GM12878 (cell line): Measurements from ENCODE around the gene GLS. TPM values are rescaled to one million over a fixed set of nuclear protein-coding genes. Genes with fewer than 3 reads are reported as not detected.

ENCODE experiments used
- ATAC-seq: fragments of 200-7000 bp; cut with Tn5 transposase; 3 replicates; pipeline ENCODE4 v1.9.1; 2020; ENCODE audit warnings: mild to moderate bottlenecking, moderate library complexity
- BruUV-seq: library from RNA; stranded (reverse); fragments of 400-500 nt; replicated peaks from 2 replicates; lab custom pipeline; 2021; lab: Mats Ljungman, UMichigan
- CTCF ChIA-PET: fragments of 300-600 bp; sonication (Branson Sonifier 250); formaldehyde crosslinking; extraction: SDS; loops from one replicate; lab custom pipeline; 2021; ENCODE audit warnings: inconsistent platforms; lab: Yijun Ruan, JAX
- POLR2A ChIA-PET: fragments of 350-600 bp; formaldehyde crosslinking; extraction: SDS; loops from one replicate; lab custom pipeline; 2021; ENCODE audit warnings: inconsistent platforms; lab: Charles Lee
- RAD21 ChIA-PET: fragments of 300-600 bp; sonication (Branson Sonifier 250); formaldehyde crosslinking; loops from one replicate; lab custom pipeline; 2023; ENCODE audit warnings: antibody characterized with exemption; ENCODE audit not compliant: unreplicated experiment; lab: Charles Lee
- SMC1A ChIA-PET: fragments of 300-600 bp; sonication (Branson Sonifier 250); formaldehyde crosslinking; loops from one replicate; lab custom pipeline; 2023; ENCODE audit not compliant: unreplicated experiment, uncharacterized antibody; lab: Charles Lee
- DNase-seq: peaks from one replicate; pipeline ENCODE4 v3.0.0-alpha.2; 2011; ENCODE audit warnings: low read depth, low spot score
- FAIRE-seq: peaks from 3 replicates; lab custom pipeline; 2011; peaks lifted over from hg19 to GRCh38; lab: Jason Lieb, UNC
- H2AFZ ChIP-seq: 2 replicates; pipeline ENCODE4 v1.6.0; 2011; ENCODE audit warnings: low read depth, low read length, control low read depth; ENCODE audit not compliant: control insufficient read depth
- H3K27ac ChIP-seq: 2 replicates; pipeline ENCODE4 v1.5.1; 2011; ENCODE audit warnings: control low read depth; ENCODE audit not compliant: control insufficient read depth, insufficient read depth
- H3K27me3 ChIP-seq, 2 experiments: replicated peaks in 1 of 2; 2 replicates each; pipeline versions ENCODE4 v1.6.0 to v1.6.1; 2011; ENCODE audit warnings: low read length in 1 of 2; ENCODE audit not compliant: control insufficient read depth in 2 of 2, insufficient read depth in 2 of 2
- H3K36me3 ChIP-seq, 2 experiments: 2 replicates each; pipeline ENCODE4 v1.5.1; 2011; ENCODE audit warnings: low read length in 1 of 2; ENCODE audit not compliant: control insufficient read depth in 2 of 2, insufficient read depth in 2 of 2
- H3K4me1 ChIP-seq: 2 replicates; pipeline ENCODE4 v1.6.1; 2011; ENCODE audit warnings: mild to moderate bottlenecking, low read length, moderate library complexity, mixed read lengths; ENCODE audit not compliant: control insufficient read depth, insufficient read depth
- H3K4me2 ChIP-seq: 2 replicates; pipeline ENCODE4 v1.6.0; 2011; ENCODE audit warnings: control low read depth; ENCODE audit not compliant: control insufficient read depth, insufficient read depth
- H3K4me3 ChIP-seq: fragments of 200-600 bp; sonication (generic); 2 replicates; pipeline ENCODE4 v1.5.1; 2016
- H3K79me2 ChIP-seq: 2 replicates; pipeline ENCODE4 v1.6.0; 2011; ENCODE audit warnings: low read length; ENCODE audit not compliant: control insufficient read depth, insufficient read depth
- H3K9ac ChIP-seq: 2 replicates; pipeline ENCODE4 v1.8.0; 2011; ENCODE audit warnings: low read length, control low read depth, mixed read lengths; ENCODE audit not compliant: control insufficient read depth, insufficient read depth
- H3K9me3 ChIP-seq: replicated peaks from 3 replicates; pipeline ENCODE4 v1.5.1; 2011; ENCODE audit warnings: mild to moderate bottlenecking, low read length; ENCODE audit not compliant: control insufficient read depth, insufficient read depth
- H4K20me1 ChIP-seq: 2 replicates; pipeline ENCODE4 v1.6.0; 2011; ENCODE audit not compliant: control insufficient read depth, insufficient read depth
- ASH2L ChIP-seq: fragments of 300-600, 200-600 bp; sonication (generic); IDR thresholded peaks from 2 replicates; pipeline ENCODE4 v1.6.1; 2017; ENCODE audit warnings: low read depth, mild to moderate bottlenecking, borderline replicate concordance
- BACH1 ChIP-seq: fragments of 450-650 bp; IDR thresholded peaks from 2 replicates; pipeline ENCODE4 v1.6.1; 2017; ENCODE audit warnings: mild to moderate bottlenecking, borderline replicate concordance
- DPF2 ChIP-seq: fragments of 450-650 bp; IDR thresholded peaks from 2 replicates; pipeline ENCODE4 v1.6.1; 2017; ENCODE audit warnings: mild to moderate bottlenecking
- EP300 ChIP-seq, 2 experiments: fragments of 150-350 bp in 1 of 2; IDR thresholded peaks; 2 replicates each; pipeline ENCODE4 v1.6.1; 2011 to 2012; ENCODE audit warnings: low read depth in 2 of 2, low read length in 2 of 2, borderline replicate concordance in 1 of 2, improper control_type of control experiment in 1 of 2, inconsistent platforms in 1 of 2; ENCODE audit not compliant: control insufficient read depth in 1 of 2
- ESRRA ChIP-seq: IDR thresholded peaks from 2 replicates; pipeline ENCODE4 v1.6.1; 2012; ENCODE audit warnings: mild to moderate bottlenecking, low read length, improper control_type of control experiment
- FOXM1 ChIP-seq: IDR thresholded peaks from 2 replicates; pipeline ENCODE4 v1.6.1; 2012; ENCODE audit warnings: low read depth, mild to moderate bottlenecking, inconsistent platforms, low read length, moderate library complexity
- IKZF2 ChIP-seq, 2 experiments: fragments of 450-650 bp; IDR thresholded peaks; 2 replicates each; pipeline ENCODE4 v1.6.1; 2017; ENCODE audit warnings: mild to moderate bottlenecking in 2 of 2, moderate library complexity in 2 of 2
- IRF4 ChIP-seq: IDR thresholded peaks from 2 replicates; pipeline ENCODE4 v1.6.1; 2011; ENCODE audit warnings: low read depth, low read length
- MEF2B ChIP-seq: fragments of 450-650 bp; IDR thresholded peaks from 2 replicates; pipeline ENCODE4 v1.6.1; 2018; ENCODE audit warnings: mild to moderate bottlenecking, moderate library complexity; ENCODE audit not compliant: partially characterized antibody, poor library complexity, severe bottlenecking
- MTA2 ChIP-seq: fragments of 450-650 bp; IDR thresholded peaks from 2 replicates; pipeline ENCODE4 v1.6.1; 2016; ENCODE audit warnings: low read depth, mild to moderate bottlenecking, moderate library complexity
- NFIC ChIP-seq: IDR thresholded peaks from 2 replicates; pipeline ENCODE4 v1.6.1; 2012; ENCODE audit warnings: low read depth, mild to moderate bottlenecking, inconsistent platforms, low read length, moderate library complexity
- NR2F1 ChIP-seq: fragments of 450-650 bp; conservative IDR thresholded peaks from 2 replicates; pipeline ENCODE4 v1.6.1; 2017; ENCODE audit warnings: mild to moderate bottlenecking
- RUNX3 ChIP-seq: IDR thresholded peaks from 2 replicates; pipeline ENCODE4 v1.6.1; 2012; ENCODE audit warnings: low read length, inconsistent platforms
- SKIL ChIP-seq: fragments of 450-650 bp; IDR thresholded peaks from 2 replicates; pipeline ENCODE4 v1.6.1; 2017; ENCODE audit warnings: mild to moderate bottlenecking, low read depth, inconsistent platforms; ENCODE audit not compliant: poor library complexity, severe bottlenecking
- SMAD5 ChIP-seq: IDR thresholded peaks from 2 replicates; pipeline ENCODE4 v1.6.1; 2016; ENCODE audit warnings: antibody characterized with exemption, low read depth
- SREBF1 ChIP-seq: IDR thresholded peaks from 2 replicates; pipeline ENCODE4 v1.6.1; 2012; ENCODE audit warnings: mild to moderate bottlenecking, low read length
- SRF ChIP-seq, 2 experiments: IDR thresholded peaks; 2 replicates each; pipeline ENCODE4 v1.6.1; 2011; ENCODE audit warnings: low read depth in 2 of 2, low read length in 2 of 2, mild to moderate bottlenecking in 1 of 2, moderate library complexity in 1 of 2
- ZZZ3 ChIP-seq: IDR thresholded peaks from 2 replicates; pipeline ENCODE4 v1.6.1; 2011; ENCODE audit warnings: low read depth; ENCODE audit not compliant: control insufficient read depth, insufficient read length
- WGBS: methylation state at CpG from one replicate; pipeline ENCODE4 v1.1.6; 2016; ENCODE audit warnings: low lambda C conversion rate; ENCODE audit not compliant: insufficient replicate concordance, insufficient coverage; ENCODE audit errors: missing lambda C conversion rate; 5-methylcytosine and 5-hydroxymethylcytosine counted together
- in situ Hi-C: fragments of 300-500 bp; cut with MboI; formaldehyde crosslinking; loops from 9 replicates; pipeline ENCODE4 v1.14.3; 2018; ENCODE audit warnings: mixed read lengths
- intact Hi-C: fragments of 100-400 bp; cut with micrococcal nuclease; formaldehyde crosslinking; loops from one replicate; pipeline ENCODE4 v1.14.2; 2022; ENCODE audit not compliant: unreplicated experiment
- polyA plus RNA-seq, 11 experiments: library from polyadenylated mRNA; depleted of rRNA in 4 of 11; unstranded in 6 of 11; stranded (reverse) in 5 of 11; fragments of >200 nt; fragmentation: Nextera tagmentation in 4 of 11; fragmentation: Illumina TruSeq in 1 of 11; extraction: Ambion mirVana in 4 of 11; extraction: Trizol in 1 of 11; gene quantifications; 1 replicate in 1 of 11; 2 replicates in 10 of 11; pipeline versions ENCODE4 v1.2.1 to v1.2.3, GENCODE V29; 2011 to 2016; ENCODE audit warnings: inconsistent platforms in 2 of 11, missing spikeins in 2 of 11, low read depth in 1 of 11
- total RNA-seq, 4 experiments: library from RNA; depleted of rRNA in 3 of 4; stranded (reverse); fragments of >200 nt in 3 of 4; fragmentation: Illumina TruSeq in 1 of 4; extraction: Trizol in 1 of 4; gene quantifications; 2 replicates each; pipeline versions ENCODE4 v1.2.1 to v1.2.3, GENCODE V29; 2013 to 2021
- TF ChIP-seq, protein P1 (sequence below): fragments of 450-650 bp; IDR thresholded peaks from 2 replicates; pipeline ENCODE4 v1.6.1; 2017; ENCODE audit warnings: low read depth, mild to moderate bottlenecking, moderate library complexity
- TF ChIP-seq, protein P2 (sequence below): fragments of 450-650 bp; IDR thresholded peaks from 2 replicates; pipeline ENCODE4 v1.6.1; 2016; ENCODE audit warnings: mild to moderate bottlenecking

Gene GLS
- total and polyA plus RNA-seq, 10 of the 15 experiments (the other 5 are each of a cell fraction or from before 2014, with no cell fraction given): 15.7 to 145 (median 70.8) TPM

DNA sequence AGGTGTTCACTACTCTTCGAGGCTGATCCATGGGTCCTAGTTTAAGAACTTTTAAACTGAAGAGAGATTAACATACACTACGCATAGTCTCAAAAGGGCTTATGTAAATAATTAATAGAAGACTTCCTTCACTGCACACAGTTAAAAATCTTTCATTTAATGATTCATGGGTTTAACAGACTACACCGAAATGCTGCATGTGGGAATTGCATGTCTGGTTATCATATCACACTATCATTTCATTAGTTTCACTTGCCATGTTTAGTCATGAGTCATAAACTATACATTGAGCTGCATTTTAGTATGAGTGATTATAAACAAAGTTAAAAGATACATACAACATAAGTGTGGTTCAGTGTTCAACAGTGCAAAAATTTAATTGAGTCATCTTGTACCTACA is 31.2 kb downstream of the GLS start:
- Histone ChIP-seq H2AFZ (no peak overlapping the region), H3K4me1 (no peaks in the 10 kb centered on the region), H3K4me2 (no peak overlapping the region), H3K27ac (peak overlapping the region; percentile 27; the same call in 1 of the 2 replicates), H3K36me3 (peaks cover 2 to 13% of the 10 kb centered on the region in 2 experiments; a peak in 3 of 4 replicates), H3K27me3 (no peaks in the 10 kb centered on the region), H3K79me2 (no peaks in the 10 kb centered on the region; the same call in none of the 2 replicates), H4K20me1 (no peaks in the 10 kb centered on the region), H3K4me3 (no peak overlapping the region), H3K9me3 (no peaks in the 10 kb centered on the region), H3K9ac (no peak overlapping the region)
- POLR2A ChIA-PET: interaction anchor here (0.5 to 1.1 kb wide), 3 partner anchors 29 to 293 kb away, joined by 3 to 5 read pairs (median 4); no protein-coding TSS in a partner anchor
- FAIRE-seq (peak; percentile 56), DNase-seq (peak; percentile 43), ATAC-seq (peak; percentile 87)
- TSS peak; percentile 7 for BruUV-seq
- 30% methylated on average over 3 of the region's 3 CpGs for WGBS
- CTCF ChIA-PET: interaction anchor here (1.0 to 1.8 kb wide), 2 partner anchors 22 to 61 kb away, joined by 3 to 6 read pairs; no protein-coding TSS in a partner anchor
- in situ Hi-C loops: no loop called here
- RAD21 ChIA-PET: interaction anchor here (1.0 to 2.7 kb wide), 5 partner anchors 19 to 61 kb away, joined by 3 to 10 read pairs (median 9); no protein-coding TSS in a partner anchor
- intact Hi-C loops: no loop called here
- SMC1A ChIA-PET: interaction anchor here (0.8 to 1.6 kb wide), 5 partner anchors 21 to 36 kb away, joined by 3 to 13 read pairs (median 4); no protein-coding TSS in a partner anchor
- peak; percentile 45; the same call in 1 of the 2 replicates for TF ChIP-seq RUNX3
- TF ChIP-seq ESRRA: no peak
- TF ChIP-seq ZZZ3: no peak
- no peak for TF ChIP-seq ASH2L
- peak; percentile 31 for TF ChIP-seq SKIL
- no peak for TF ChIP-seq SMAD5
- no peak for TF ChIP-seq SREBF1
- no peak for TF ChIP-seq NR2F1
- TF ChIP-seq IKZF2 (IDR thresholded peaks at IDR 0.05): peak in 1 of 2 experiments; percentile 59; a peak in 1 of 4 replicates
- TF ChIP-seq, protein P1, sequence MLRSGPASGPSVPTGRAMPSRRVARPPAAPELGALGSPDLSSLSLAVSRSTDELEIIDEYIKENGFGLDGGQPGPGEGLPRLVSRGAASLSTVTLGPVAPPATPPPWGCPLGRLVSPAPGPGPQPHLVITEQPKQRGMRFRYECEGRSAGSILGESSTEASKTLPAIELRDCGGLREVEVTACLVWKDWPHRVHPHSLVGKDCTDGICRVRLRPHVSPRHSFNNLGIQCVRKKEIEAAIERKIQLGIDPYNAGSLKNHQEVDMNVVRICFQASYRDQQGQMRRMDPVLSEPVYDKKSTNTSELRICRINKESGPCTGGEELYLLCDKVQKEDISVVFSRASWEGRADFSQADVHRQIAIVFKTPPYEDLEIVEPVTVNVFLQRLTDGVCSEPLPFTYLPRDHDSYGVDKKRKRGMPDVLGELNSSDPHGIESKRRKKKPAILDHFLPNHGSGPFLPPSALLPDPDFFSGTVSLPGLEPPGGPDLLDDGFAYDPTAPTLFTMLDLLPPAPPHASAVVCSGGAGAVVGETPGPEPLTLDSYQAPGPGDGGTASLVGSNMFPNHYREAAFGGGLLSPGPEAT: peak; percentile 48; the same call in 1 of the 2 replicates
- TF ChIP-seq FOXM1: 0 out of 2 replicates have a peak, but pooled peaks have one; percentile 23
- 0 out of 2 replicates have a peak, but pooled peaks have one; percentile 41 for TF ChIP-seq IRF4
- peak; percentile 33 to 42; a peak in 1 of 4 replicates for TF ChIP-seq EP300 (IDR thresholded peaks at IDR 0.05; ENCODE audit: borderline replicate concordance in 1 of 2, control insufficient read depth in 1 of 2, low read depth in 2 of 2, low read length in 2 of 2)
- peak; percentile 25; the same call in 1 of the 2 replicates for TF ChIP-seq BACH1
- peak; percentile 85 for TF ChIP-seq MTA2
- TF ChIP-seq MEF2B: peak; percentile 61
- TF ChIP-seq, protein P2, sequence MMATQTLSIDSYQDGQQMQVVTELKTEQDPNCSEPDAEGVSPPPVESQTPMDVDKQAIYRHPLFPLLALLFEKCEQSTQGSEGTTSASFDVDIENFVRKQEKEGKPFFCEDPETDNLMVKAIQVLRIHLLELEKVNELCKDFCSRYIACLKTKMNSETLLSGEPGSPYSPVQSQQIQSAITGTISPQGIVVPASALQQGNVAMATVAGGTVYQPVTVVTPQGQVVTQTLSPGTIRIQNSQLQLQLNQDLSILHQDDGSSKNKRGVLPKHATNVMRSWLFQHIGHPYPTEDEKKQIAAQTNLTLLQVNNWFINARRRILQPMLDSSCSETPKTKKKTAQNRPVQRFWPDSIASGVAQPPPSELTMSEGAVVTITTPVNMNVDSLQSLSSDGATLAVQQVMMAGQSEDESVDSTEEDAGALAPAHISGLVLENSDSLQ: 0 out of 2 replicates have a peak, but pooled peaks have one; percentile 8
- peak; percentile 67 for TF ChIP-seq DPF2
- no peak for TF ChIP-seq SRF (IDR thresholded peaks at IDR 0.05; ENCODE audit: low read depth in 2 of 2, low read length in 2 of 2)
- peak; percentile 68; the same call in 1 of the 2 replicates for TF ChIP-seq NFIC
